Activated CD4-positive, alpha-beta T cell treated with anti-CD3 and anti-CD28 coated beads, Interleukin-2, amount 10 ng/mL, durations not matched to agents 7 days and 5 days (primary cell): ENCODE measurements around the gene ST6GALNAC2. TPM values are rescaled to one million over a fixed set of nuclear protein-coding genes. Genes with fewer than 3 reads are reported as not detected.

Experiments
- CTCF ChIA-PET: fragments of 350-600 bp; sonication (Branson Sonifier 250); formaldehyde crosslinking; loops from one replicate; lab custom pipeline; 2021; ENCODE audit warnings: antibody characterized with exemption; lab: Charles Lee
- POLR2A ChIA-PET: fragments of 350-600 bp; sonication (Branson Sonifier 250); formaldehyde crosslinking; loops from one replicate; lab custom pipeline; 2021; ENCODE audit warnings: antibody characterized with exemption; lab: Charles Lee
- DNase-seq: peaks from one replicate; pipeline ENCODE4 v3.0.0-alpha.2; 2020
- H3K27ac Mint-ChIP-seq: one replicate; pipeline ENCODE4 v1.8.0; 2021; ENCODE audit warnings: mild to moderate bottlenecking, moderate library complexity, mixed read lengths
- H3K27me3 Mint-ChIP-seq: one replicate; pipeline ENCODE4 v1.8.0; 2021; ENCODE audit warnings: mixed read lengths
- H3K36me3 Mint-ChIP-seq: one replicate; pipeline ENCODE4 v1.8.0; 2021; ENCODE audit warnings: low read depth, mixed read lengths
- H3K4me1 Mint-ChIP-seq: one replicate; pipeline ENCODE4 v1.8.0; 2021; ENCODE audit warnings: mixed read lengths
- H3K4me3 Mint-ChIP-seq: one replicate; pipeline ENCODE4 v1.8.0; 2021; ENCODE audit warnings: mild to moderate bottlenecking, moderate library complexity, mixed read lengths
- H3K9me3 Mint-ChIP-seq: one replicate; pipeline ENCODE4 v1.8.0; 2021; ENCODE audit warnings: mixed read lengths
- total RNA-seq, 2 experiments: library from RNA; stranded (reverse); gene quantifications; one replicate each; pipeline ENCODE4 v1.2.3, GENCODE V29; 2021

Gene ST6GALNAC2
- not detected for total RNA-seq

DNA sequence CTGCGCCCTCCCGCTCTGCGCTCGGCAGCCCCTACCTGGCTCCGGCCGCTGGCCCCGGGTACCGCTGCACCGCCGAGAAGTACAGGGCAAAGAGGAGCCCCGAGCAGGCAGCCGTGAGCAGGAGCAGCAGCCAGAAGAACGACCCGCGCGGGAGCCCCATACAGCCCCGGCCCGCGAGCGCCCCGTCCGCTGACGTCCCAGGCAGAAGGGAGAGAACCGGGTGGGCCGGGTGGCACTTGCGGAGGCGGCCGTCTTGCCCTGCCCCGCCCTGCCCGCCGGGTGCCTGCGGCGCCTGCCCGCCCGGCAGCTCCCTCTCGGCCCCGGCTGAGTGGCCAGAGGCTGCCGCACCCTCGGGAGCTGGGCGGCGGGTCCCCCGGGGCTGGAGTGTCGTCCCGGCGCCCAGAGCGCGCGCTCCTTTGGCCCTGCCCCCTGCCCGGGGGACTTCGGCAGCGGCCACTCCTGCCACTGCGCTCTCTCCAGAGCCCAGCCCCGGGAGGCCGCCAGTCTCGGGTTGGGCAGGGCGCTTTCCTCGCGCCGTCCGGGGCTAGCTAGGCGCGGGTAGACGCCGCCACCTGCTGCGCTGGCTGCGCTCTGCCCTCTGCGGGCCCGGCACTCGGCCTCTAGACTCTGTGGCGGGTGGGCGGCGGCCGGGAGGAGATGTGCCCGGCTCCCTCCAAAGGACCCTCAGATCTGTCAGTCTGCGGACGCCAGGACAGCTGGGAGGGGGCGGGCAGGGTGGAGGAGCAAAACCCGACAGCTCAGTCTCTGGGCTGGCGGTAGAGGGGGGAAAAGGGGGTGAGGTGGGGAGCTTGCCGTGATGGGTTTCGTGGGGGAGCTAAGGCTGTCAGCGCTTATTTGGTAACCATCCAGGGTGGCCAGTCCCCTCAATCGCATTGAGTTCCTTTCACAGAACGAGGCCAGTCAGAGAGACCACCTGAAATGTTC, at the start of gene ST6GALNAC2:
Gene ST6GALNAC2 (minus strand): TSS at position 212 of the 945 bp plus-strand sequence. CDS start 52 bp downstream, at position 160.
- H3K4me1 Mint-ChIP-seq: peaks cover 9% of the 10 kb centered on the region
- peaks cover 62% of the 10 kb centered on the region for H3K27me3 Mint-ChIP-seq
- ChIA-PET CTCF (interaction anchor here (0.6 to 1.9 kb wide), 7 partner anchors 15 to 221 kb away, joined by 3 to 6 read pairs (median 5); no protein-coding TSS in a partner anchor), POLR2A (no interaction called here)
- H3K27ac Mint-ChIP-seq: no peak within 1 kb of the TSS
- H3K4me3 Mint-ChIP-seq: peak within 1 kb of the TSS; percentile 61
- H3K36me3 Mint-ChIP-seq: peaks cover 2% of the 10 kb centered on the region
- peak; percentile 27 for DNase-seq
- no peaks in the 10 kb centered on the region for H3K9me3 Mint-ChIP-seq

DNA sequence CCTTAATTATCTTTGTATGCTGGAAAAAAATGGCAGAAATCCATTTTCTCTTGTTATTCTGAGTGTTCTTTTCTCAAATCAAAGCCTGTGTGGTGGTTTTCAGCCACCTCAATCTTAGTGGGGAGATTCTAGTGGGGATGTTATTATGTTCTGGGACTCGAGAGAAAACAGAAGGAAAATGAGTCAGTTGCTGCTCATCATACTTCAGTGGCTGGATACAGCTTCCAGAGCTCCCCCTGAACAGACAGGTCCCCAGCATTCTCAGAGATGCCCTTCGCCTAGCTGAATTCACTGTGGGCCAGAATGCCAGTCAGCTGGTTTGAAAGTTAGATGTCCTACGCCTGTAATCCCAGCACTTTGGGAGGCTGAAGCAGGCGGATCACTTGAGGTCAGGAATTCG, 49.4 kb upstream of the ST6GALNAC2 start:
- ChIA-PET POLR2A (no interaction called here), CTCF (no interaction called here)
- no peak for DNase-seq
- Mint-ChIP-seq H3K36me3 (no peaks in the 10 kb centered on the region), H3K27ac (no peak overlapping the region), H3K9me3 (no peaks in the 10 kb centered on the region), H3K4me1 (no peaks in the 10 kb centered on the region), H3K27me3 (peaks cover 1% of the 10 kb centered on the region), H3K4me3 (no peak overlapping the region)

DNA sequence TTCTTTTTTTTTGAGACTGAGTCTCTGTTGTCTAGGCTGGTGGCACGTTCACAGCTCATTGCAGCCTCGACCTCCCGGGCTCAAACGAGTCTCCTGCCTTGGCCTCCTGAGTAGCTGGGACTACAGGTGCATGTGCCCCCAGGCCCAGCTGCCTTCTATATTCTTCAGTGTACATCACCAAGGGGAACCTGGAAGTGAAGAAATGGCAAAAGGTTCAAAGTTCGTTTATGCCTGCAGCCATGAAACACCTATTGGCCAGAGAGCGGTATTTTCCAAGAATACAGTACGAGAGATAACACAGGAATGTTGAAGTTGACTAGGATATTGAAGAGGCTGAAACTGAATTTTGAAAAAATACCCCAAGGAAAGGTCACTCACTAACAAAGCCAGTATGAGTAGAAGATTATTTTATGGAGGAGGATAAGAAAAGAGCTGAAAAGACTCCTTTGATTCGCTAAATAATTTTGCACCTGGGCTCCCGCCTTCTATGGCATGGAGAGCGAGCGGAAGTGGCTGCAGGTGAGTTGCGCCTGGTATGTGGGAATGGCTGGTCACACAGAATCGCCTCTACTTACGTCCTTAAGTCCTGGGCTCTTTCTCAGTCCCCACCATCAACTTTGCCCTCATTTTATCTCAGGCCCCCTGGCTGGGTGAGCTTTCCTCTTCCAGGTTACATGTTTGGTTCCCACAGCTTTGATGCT, 48.1 kb upstream of the ST6GALNAC2 start:
- POLR2A ChIA-PET: no interaction called here

DNA sequence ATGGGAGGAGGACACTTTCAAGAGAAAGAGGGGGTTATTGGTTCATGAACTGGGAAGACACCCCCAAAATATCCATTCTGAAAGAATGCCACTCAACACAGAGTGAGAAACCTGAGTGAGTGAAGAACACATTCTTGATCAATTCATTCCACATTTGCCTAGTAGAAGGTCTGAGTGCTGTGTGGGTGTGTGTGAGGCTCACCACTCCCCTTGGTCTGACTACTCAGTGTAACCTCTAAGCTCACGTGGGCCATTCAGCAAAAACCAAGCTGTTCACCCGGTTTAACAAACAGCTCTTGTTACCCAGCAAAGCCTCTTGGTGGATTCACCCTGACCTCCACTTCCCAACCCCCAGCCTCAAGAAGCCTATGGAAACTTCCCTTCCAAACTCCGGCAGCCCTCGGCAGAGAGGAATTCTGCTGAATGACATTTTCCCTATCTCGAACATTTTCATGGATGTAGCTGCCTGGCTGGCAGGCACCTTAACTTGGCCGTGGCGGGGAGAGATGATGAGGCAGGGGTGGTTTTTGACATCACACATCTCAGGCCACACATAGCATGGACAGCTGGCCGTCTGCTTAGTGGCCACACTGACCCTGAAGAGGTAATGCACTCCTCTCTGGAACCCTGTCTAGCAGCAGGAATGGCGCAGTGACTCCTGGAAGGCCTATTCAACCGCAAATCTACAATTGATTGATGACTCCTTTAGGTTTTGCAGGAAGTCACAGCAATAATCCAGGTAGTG, 46.3 kb upstream of the ST6GALNAC2 start:
- CTCF ChIA-PET: interaction anchor here (1.1 to 2.4 kb wide), 3 partner anchors 9 to 10 kb away, joined by 3 to 9 read pairs (median 3); no protein-coding TSS in a partner anchor
- peaks cover 1% of the 10 kb centered on the region for H3K27me3 Mint-ChIP-seq
- no peak overlapping the region for H3K27ac Mint-ChIP-seq
- POLR2A ChIA-PET: no interaction called here
- H3K4me1 Mint-ChIP-seq: no peaks in the 10 kb centered on the region
- no peak for DNase-seq
- no peaks in the 10 kb centered on the region for H3K36me3 Mint-ChIP-seq
- no peaks in the 10 kb centered on the region for H3K9me3 Mint-ChIP-seq
- H3K4me3 Mint-ChIP-seq: no peak overlapping the region

More for the DNA sequence above, 48.1 kb upstream of the ST6GALNAC2 start:
- H3K9me3 Mint-ChIP-seq: no peaks in the 10 kb centered on the region
- H3K4me3 Mint-ChIP-seq: no peak overlapping the region
- CTCF ChIA-PET: interaction anchor here (0.7 to 2.4 kb wide), 2 partner anchors 10 to 28 kb away, joined by 3 to 9 read pairs; no protein-coding TSS in a partner anchor
- H3K27me3 Mint-ChIP-seq: peaks cover 1% of the 10 kb centered on the region
- no peaks in the 10 kb centered on the region for H3K36me3 Mint-ChIP-seq
- DNase-seq: no peak
- H3K4me1 Mint-ChIP-seq: no peaks in the 10 kb centered on the region
- H3K27ac Mint-ChIP-seq: no peak overlapping the region

DNA sequence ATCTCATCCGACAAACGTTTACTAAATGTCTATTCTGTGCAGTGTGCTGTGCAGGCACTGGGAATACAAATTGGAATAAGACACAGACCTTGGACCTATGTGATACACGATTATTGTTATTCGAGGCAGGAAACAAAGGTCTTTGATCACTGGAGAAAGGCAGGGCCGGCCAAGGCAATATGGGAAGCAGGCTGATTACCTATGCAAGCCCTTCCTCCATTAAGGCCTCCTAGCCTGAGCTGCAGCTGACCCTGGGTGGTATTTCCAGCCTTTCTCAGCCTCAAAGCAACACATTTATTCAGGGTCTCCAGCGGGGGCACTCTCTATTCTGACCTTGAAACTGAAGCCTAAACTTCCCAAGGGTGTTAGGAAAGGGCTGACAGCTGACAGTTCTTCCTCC, 44.5 kb upstream of the ST6GALNAC2 start:
- Mint-ChIP-seq H3K4me1 (no peaks in the 10 kb centered on the region), H3K36me3 (no peaks in the 10 kb centered on the region), H3K27me3 (no peaks in the 10 kb centered on the region), H3K27ac (no peak overlapping the region), H3K4me3 (no peak overlapping the region), H3K9me3 (no peaks in the 10 kb centered on the region)
- ChIA-PET CTCF (interaction anchor here (0.7 kb wide), 1 partner anchor 12 kb away, joined by 3 read pairs; no protein-coding TSS in a partner anchor), POLR2A (no interaction called here)
- DNase-seq: no peak

DNA sequence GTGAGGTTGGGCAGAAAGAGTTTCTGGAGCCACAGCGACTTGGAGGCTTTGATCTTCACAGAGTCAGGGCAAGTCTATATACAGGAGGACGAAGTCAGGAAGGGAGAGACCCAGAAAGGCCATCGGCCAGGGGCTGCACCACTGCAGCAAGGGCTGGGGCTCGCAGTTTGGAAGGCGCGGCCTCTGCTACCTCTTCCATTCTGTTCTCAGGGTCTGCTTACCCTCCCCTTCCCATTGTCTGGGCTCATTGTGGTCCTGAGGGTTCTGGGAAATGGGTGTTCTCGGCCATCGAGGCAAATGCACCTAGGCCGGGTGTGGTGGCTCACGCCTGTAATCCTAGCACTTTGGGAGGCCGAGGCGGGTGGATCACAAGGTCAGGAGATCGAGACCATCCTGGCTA, 41.9 kb upstream of the ST6GALNAC2 start:
- H3K27ac Mint-ChIP-seq: no peak overlapping the region
- peaks cover 10% of the 10 kb centered on the region for H3K27me3 Mint-ChIP-seq
- no peaks in the 10 kb centered on the region for H3K36me3 Mint-ChIP-seq
- H3K4me1 Mint-ChIP-seq: peaks cover 2% of the 10 kb centered on the region
- H3K4me3 Mint-ChIP-seq: no peak overlapping the region
- ChIA-PET CTCF (interaction anchor here (0.6 to 1.3 kb wide), 6 partner anchors 27 to 698 kb away, joined by 3 to 4 read pairs (median 3); no protein-coding TSS in a partner anchor), POLR2A (no interaction called here)
- DNase-seq: no peak
- H3K9me3 Mint-ChIP-seq: no peaks in the 10 kb centered on the region

DNA sequence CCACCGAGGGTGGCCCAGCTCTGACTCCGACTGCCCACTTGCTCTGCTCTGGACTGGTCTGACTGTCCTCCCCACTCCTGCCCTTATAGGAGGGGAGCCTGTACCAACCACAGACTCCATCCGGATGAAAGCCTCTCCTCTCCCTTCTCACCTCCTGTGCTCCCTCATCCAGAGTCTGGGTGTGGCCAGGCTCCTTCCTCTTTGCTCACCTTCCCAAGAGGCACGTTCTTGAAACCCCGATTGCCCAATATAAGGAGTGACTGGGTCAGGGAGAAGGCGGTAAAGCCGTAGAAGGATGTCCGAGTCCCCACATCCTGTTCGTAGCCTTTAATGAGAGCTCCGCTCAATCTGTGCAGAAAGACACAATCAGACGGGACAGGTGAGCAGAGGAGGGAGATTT, 40.8 kb upstream of the ST6GALNAC2 start:
- Mint-ChIP-seq H3K36me3 (no peaks in the 10 kb centered on the region), H3K4me1 (peaks cover 2% of the 10 kb centered on the region), H3K4me3 (no peak overlapping the region), H3K27me3 (peaks cover 12% of the 10 kb centered on the region), H3K9me3 (no peaks in the 10 kb centered on the region), H3K27ac (no peak overlapping the region)
- ChIA-PET CTCF (interaction anchor here (0.5 to 3.2 kb wide), 3 partner anchors 93 to 691 kb away, joined by 3 to 25 read pairs (median 3); no protein-coding TSS in a partner anchor), POLR2A (no interaction called here)
- DNase-seq: no peak

DNA sequence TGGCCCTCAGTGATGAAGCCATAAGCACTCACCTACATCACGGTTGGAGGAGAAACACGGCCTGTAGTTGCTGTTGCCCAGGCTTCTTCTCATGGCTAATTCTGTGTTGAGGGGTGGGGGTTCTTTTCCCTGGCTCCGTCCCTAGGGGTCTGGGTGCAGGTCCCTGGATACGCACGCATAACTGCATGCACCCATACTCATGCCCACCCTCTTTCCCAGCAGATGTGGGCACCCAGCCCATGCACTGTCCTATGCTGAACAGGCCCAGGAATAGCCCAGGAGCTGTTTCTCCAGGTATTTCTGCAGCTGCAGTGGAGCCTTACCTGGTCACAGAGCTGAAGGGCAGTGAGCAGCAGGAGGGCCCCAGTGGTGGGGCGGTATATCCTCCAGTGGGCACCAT, 39.8 kb upstream of the ST6GALNAC2 start:
- CTCF ChIA-PET: interaction anchor here (2.1 to 3.2 kb wide), 2 partner anchors 13 to 104 kb away, joined by 10 to 25 read pairs; no protein-coding TSS in a partner anchor
- peaks cover 12% of the 10 kb centered on the region for H3K27me3 Mint-ChIP-seq
- H3K4me3 Mint-ChIP-seq: no peak overlapping the region

DNA sequence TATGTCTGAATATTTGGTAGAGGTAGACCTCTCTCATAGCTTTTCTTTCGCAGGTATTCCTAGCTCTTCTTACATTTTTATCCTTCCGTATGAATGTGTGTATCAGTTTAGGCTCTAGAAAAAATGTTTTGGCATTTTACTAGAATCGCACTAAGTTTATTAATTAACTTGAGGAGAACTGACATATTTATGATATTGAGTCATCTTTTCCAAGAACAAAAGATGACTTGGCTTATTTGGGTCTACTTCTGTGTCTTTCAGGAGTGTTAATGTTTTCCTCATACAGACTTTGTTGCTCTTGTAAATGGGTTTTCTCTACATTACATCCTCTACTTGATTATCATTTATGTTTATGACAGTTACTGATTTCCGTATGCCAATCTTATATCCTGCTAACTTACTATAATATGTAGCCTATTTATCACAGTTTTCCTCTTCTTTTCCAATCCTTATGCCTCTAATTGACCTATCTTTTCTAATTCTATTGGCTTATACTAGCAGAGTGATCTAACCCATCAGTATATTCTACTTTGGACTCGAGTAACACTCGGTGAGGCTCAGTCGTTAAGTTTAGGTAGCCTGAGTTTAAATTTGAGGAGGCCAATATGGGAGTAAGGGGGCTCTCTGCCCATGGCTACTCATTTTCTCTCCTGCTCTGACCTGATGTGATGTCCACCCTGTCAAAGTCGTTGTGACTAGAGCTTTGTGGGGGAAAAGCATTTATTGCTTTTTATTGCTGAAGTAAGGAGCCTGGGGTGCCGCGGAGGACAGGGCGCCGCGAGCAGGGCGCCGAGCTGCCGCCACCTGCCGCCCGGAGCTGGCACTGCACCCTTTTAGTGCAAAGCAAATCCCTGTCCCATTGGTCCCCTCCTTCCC, 37.8 kb upstream of the ST6GALNAC2 start:
- Mint-ChIP-seq H3K9me3 (no peaks in the 10 kb centered on the region), H3K27me3 (peaks cover 16% of the 10 kb centered on the region), H3K27ac (no peak overlapping the region), H3K36me3 (no peaks in the 10 kb centered on the region), H3K4me1 (peaks cover 2% of the 10 kb centered on the region), H3K4me3 (no peak overlapping the region)
- ChIA-PET CTCF (interaction anchor here (0.6 to 3.2 kb wide), 22 partner anchors 9 to 424 kb away, joined by 3 to 25 read pairs (median 4); partner anchors contain the start of gene ST6GALNAC2), POLR2A (interaction anchor here (1.3 kb wide), 1 partner anchor 11 kb away, joined by 3 read pairs; no protein-coding TSS in a partner anchor)
- DNase-seq: peak; percentile 77

More for the DNA sequence above, 39.8 kb upstream of the ST6GALNAC2 start:
- DNase-seq: no peak
- Mint-ChIP-seq H3K36me3 (no peaks in the 10 kb centered on the region), H3K9me3 (no peaks in the 10 kb centered on the region), H3K4me1 (peaks cover 2% of the 10 kb centered on the region), H3K27ac (no peak overlapping the region)
- POLR2A ChIA-PET: interaction anchor here (0.6 kb wide), 1 partner anchor 175 kb away, joined by 3 read pairs; no protein-coding TSS in a partner anchor

DNA sequence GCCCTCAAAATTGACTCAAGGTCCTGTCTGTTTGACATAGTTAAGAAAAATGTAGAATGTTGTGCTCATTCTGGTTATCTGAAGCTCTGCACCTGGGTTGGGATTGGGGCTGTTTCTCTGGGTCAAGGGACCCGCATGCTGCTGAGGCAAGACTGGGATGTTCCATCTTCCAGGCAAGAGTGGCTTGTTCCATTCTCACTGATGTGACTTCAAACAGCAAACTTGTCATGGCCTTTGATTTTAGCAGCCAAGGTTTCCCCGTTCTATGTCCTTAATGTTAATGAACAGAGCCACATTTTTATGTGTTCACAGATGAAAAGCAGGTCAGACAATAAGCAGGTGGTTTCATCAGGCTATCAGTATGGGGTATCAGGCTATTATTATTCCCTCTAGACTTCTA, 32.2 kb upstream of the ST6GALNAC2 start:
- POLR2A ChIA-PET: no interaction called here
- peaks cover 6% of the 10 kb centered on the region for H3K27me3 Mint-ChIP-seq
- CTCF ChIA-PET: interaction anchor here (0.7 to 2.2 kb wide), 3 partner anchors 13 to 95 kb away, joined by 3 to 7 read pairs (median 3); no protein-coding TSS in a partner anchor
- no peaks in the 10 kb centered on the region for H3K4me1 Mint-ChIP-seq
- no peaks in the 10 kb centered on the region for H3K36me3 Mint-ChIP-seq
- H3K9me3 Mint-ChIP-seq: no peaks in the 10 kb centered on the region
- no peak overlapping the region for H3K27ac Mint-ChIP-seq
- no peak for DNase-seq
- no peak overlapping the region for H3K4me3 Mint-ChIP-seq
